Measurements from ENCODE around the gene PAPPA.

The PAPPA gene

GRCh38 chr9:116316246-116316645 is 162.7 kb downstream of the PAPPA start:
- no peak overlapping the region for H3K4me3 ChIP-seq (replicated peaks; ENCODE audit: low read depth, low read length)
- TF ChIP-seq CTCF (IDR thresholded peaks at IDR 0.05; ENCODE audit: low read depth, low read length, missing control alignments): no peak
- DNase-seq (ENCODE audit: extremely low read depth, low read depth): no peak

- no peak overlapping the region for H3K4me3 ChIP-seq (replicated peaks; ENCODE audit: low read depth, low read length)
- no peak for TF ChIP-seq CTCF (IDR thresholded peaks at IDR 0.05; ENCODE audit: low read depth, low read length, missing control alignments)
- no peak for DNase-seq (ENCODE audit: extremely low read depth, low read depth)
These were observed 163.9 kb downstream of the PAPPA start for GRCh38 chr9:116317503-116317902.

- no peak for TF ChIP-seq CTCF (IDR thresholded peaks at IDR 0.05; ENCODE audit: low read depth, low read length, missing control alignments)
- no peak overlapping the region for H3K4me3 ChIP-seq (replicated peaks; ENCODE audit: low read depth, low read length)
- peak; percentile 63 for DNase-seq (ENCODE audit: extremely low read depth, low read depth)
These were observed 165.1 kb downstream of the PAPPA start for GRCh38 chr9:116318468-116319374.

- no peak overlapping the region for H3K4me3 ChIP-seq (replicated peaks; ENCODE audit: low read depth, low read length)
- DNase-seq (ENCODE audit: extremely low read depth, low read depth): no peak
- no peak for TF ChIP-seq CTCF (IDR thresholded peaks at IDR 0.05; ENCODE audit: low read depth, low read length, missing control alignments)
These were observed 165.9 kb downstream of the PAPPA start for GRCh38 chr9:116319480-116319879.

- H3K4me3 ChIP-seq (replicated peaks; ENCODE audit: low read depth, low read length): no peak overlapping the region
- no peak for TF ChIP-seq CTCF (IDR thresholded peaks at IDR 0.05; ENCODE audit: low read depth, low read length, missing control alignments)
- no peak for DNase-seq (ENCODE audit: extremely low read depth, low read depth)
These were observed 166.7 kb downstream of the PAPPA start for GRCh38 chr9:116320290-116320689.

GRCh38 chr9:116322521-116322920 is 168.9 kb downstream of the PAPPA start:
- no peak for TF ChIP-seq CTCF (IDR thresholded peaks at IDR 0.05; ENCODE audit: low read depth, low read length, missing control alignments)
- no peak overlapping the region for H3K4me3 ChIP-seq (replicated peaks; ENCODE audit: low read depth, low read length)
- DNase-seq (ENCODE audit: extremely low read depth, low read depth): no peak
